ENCODE measurements around the gene LRRC40. TPM values are rescaled to one million over a fixed set of nuclear protein-coding genes. Genes with fewer than 3 reads are reported as not detected.

The LRRC40 gene
- total RNA-seq, 4 donors from 2014 or later = 8.6 to 14.4 (median 10.4) TPM

DNA sequence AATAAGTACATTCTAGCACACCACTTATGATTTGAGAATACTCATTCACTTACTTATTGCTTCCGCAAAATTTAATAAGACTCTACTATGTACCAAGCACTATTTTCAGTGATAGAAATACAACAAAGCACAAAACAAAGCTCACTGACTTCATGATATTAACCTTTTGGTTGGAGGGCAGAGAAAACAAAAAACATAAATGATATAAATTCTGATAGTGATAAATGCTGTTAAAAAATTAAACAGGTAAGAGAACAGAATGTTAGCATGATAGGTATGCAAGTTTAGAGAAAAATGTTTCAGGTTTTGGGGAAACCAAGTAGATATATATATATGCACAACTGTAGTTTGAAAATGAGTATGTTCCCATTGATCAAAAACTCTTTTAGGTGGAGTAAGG is 1.2 kb downstream of the LRRC40 start:
- Histone ChIP-seq H3K27ac (no peak overlapping the region), H3K4me1 (peaks cover 46% of the 10 kb centered on the region), H3K36me3 (no peaks in the 10 kb centered on the region), H3K27me3 (no peaks in the 10 kb centered on the region), H3K4me3 (peak overlapping the region; percentile 73), H3K9me3 (no peaks in the 10 kb centered on the region)
- 98% methylated on average over 1 of the region's 1 CpG for WGBS
- DNase-seq (ENCODE audit: low spot score in 2 of 2) = no peak
- TF ChIP-seq, protein P1, sequence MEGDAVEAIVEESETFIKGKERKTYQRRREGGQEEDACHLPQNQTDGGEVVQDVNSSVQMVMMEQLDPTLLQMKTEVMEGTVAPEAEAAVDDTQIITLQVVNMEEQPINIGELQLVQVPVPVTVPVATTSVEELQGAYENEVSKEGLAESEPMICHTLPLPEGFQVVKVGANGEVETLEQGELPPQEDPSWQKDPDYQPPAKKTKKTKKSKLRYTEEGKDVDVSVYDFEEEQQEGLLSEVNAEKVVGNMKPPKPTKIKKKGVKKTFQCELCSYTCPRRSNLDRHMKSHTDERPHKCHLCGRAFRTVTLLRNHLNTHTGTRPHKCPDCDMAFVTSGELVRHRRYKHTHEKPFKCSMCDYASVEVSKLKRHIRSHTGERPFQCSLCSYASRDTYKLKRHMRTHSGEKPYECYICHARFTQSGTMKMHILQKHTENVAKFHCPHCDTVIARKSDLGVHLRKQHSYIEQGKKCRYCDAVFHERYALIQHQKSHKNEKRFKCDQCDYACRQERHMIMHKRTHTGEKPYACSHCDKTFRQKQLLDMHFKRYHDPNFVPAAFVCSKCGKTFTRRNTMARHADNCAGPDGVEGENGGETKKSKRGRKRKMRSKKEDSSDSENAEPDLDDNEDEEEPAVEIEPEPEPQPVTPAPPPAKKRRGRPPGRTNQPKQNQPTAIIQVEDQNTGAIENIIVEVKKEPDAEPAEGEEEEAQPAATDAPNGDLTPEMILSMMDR (IDR thresholded peaks at IDR 0.05) = no peak
- TF ChIP-seq EP300 (IDR thresholded peaks at IDR 0.05) (no peak), POLR2A (IDR thresholded peaks at IDR 0.05) (no peak), POLR2AphosphoS5 (IDR thresholded peaks at IDR 0.05) (no peak)

DNA sequence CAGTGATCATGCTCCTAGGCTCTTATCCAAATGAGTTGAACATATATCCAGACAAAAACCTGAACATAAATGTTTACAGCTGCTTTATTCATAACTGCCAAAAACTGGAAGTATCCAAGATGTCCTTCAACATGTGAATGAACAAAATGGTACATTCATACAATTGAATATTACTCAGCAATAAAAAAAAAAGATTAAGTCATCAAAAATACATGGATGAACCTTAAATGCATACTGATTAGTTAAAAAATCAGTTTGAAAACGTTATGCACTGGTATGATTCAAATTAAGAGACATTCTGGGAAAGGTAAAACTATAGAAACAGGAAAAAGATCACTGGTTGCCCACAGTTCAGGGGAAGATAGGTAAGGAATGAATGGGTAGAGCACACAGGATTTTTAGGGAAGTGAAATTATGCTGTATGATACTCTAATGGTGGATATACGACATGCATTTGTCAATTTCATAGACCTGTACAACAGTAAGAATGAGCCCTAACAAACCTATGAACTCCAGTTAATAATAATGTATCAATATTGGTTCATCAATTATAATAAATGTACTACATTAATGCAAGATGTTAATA is 3.1 kb downstream of the LRRC40 start:
- no peak overlapping the region for H3K27ac ChIP-seq
- H3K9me3 ChIP-seq = no peaks in the 10 kb centered on the region
- H3K4me1 ChIP-seq = peaks cover 37% of the 10 kb centered on the region
- no peak for TF ChIP-seq POLR2AphosphoS5 (IDR thresholded peaks at IDR 0.05)
- TF ChIP-seq, protein P1 (IDR thresholded peaks at IDR 0.05) = no peak
- TF ChIP-seq EP300 (IDR thresholded peaks at IDR 0.05) = no peak
- no peak for TF ChIP-seq POLR2A (IDR thresholded peaks at IDR 0.05)
- no peak for DNase-seq (ENCODE audit: low spot score in 2 of 2)
- H3K36me3 ChIP-seq = no peaks in the 10 kb centered on the region
- H3K4me3 ChIP-seq = no peak overlapping the region
- WGBS = 60% methylated on average over 2 of the region's 2 CpGs
- H3K27me3 ChIP-seq = no peaks in the 10 kb centered on the region

DNA sequence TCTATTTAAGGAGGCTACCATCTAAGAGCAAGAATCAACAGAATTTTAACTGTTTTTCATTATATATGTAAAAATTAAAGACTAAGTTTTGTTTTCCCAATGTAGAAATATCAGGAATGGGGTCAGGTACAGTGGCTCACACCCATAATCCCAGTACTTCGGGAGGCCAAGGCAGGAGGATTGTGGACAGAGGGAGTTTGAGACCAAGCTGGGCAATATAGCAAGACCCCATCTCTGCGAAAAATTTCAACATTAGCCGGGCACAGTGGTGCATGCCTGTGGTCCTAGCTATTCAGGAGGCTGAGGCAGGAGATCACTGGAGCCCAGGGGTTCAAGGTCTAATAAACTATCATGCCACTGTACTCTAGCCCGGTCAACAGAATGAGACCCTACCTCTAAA is 5.3 kb downstream of the LRRC40 start:
- Histone ChIP-seq H3K9me3 (no peaks in the 10 kb centered on the region), H3K36me3 (no peaks in the 10 kb centered on the region), H3K27me3 (no peaks in the 10 kb centered on the region), H3K27ac (no peak overlapping the region), H3K4me3 (no peak overlapping the region), H3K4me1 (peaks cover 26% of the 10 kb centered on the region)
- no peak for DNase-seq (ENCODE audit: low spot score in 2 of 2)
- TF ChIP-seq POLR2AphosphoS5 (IDR thresholded peaks at IDR 0.05) (no peak), EP300 (IDR thresholded peaks at IDR 0.05) (no peak), POLR2A (IDR thresholded peaks at IDR 0.05) (no peak)
- TF ChIP-seq, protein P1 (IDR thresholded peaks at IDR 0.05) = no peak
- WGBS = 95% methylated on average over 4 of the region's 4 CpGs

DNA sequence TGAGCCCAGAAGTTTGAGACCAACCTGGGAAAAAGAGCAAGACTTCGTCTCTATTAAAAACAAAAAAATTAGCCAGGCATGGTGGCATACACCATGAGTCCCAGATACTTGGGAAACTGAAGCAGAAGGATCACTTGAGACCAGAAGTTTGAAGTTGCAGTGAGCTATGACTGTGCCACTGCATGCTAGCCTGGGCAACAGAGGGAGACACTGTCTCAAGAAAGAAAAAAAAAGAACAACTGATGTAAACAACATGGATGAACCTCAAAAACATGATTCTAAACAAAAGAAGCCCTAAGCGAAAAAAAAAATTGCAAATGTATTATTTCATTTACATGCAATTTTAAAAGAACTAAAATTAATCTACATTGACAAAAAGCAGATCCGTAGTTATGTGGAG is 9.0 kb downstream of the LRRC40 start:
- Histone ChIP-seq H3K27ac (no peak overlapping the region), H3K36me3 (no peaks in the 10 kb centered on the region), H3K27me3 (no peaks in the 10 kb centered on the region), H3K9me3 (no peaks in the 10 kb centered on the region), H3K4me1 (no peaks in the 10 kb centered on the region), H3K4me3 (no peak overlapping the region)
- DNase-seq (ENCODE audit: low spot score in 2 of 2) = no peak
- 90% methylated on average over 3 of the region's 3 CpGs for WGBS
- TF ChIP-seq, protein P1 (IDR thresholded peaks at IDR 0.05) = no peak
- TF ChIP-seq EP300 (IDR thresholded peaks at IDR 0.05) (no peak), POLR2A (IDR thresholded peaks at IDR 0.05) (no peak), POLR2AphosphoS5 (IDR thresholded peaks at IDR 0.05) (no peak)

DNA sequence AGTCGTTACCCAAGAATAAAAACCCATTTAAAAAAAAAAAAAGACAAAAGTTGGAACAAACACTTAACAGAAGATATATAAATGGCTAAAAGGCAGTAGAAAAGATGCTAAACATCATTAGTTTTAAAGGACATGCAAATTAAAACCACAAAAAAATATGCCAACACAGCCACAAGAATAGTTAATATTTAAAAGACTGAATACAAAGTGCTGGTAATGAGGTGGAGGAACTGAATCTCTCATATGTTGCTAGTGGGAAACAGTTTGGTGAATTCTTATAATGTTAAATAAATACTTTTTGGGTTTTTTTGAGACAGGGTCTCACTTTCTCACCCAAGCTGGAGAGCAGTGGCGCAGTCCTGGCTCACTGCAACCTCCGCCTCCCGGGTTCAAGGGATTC is 10.0 kb downstream of the LRRC40 start:
- Histone ChIP-seq H3K4me3 (no peak overlapping the region), H3K27ac (no peak overlapping the region), H3K9me3 (no peaks in the 10 kb centered on the region), H3K4me1 (no peaks in the 10 kb centered on the region), H3K36me3 (no peaks in the 10 kb centered on the region), H3K27me3 (no peaks in the 10 kb centered on the region)
- no peak for DNase-seq (ENCODE audit: low spot score in 2 of 2)
- TF ChIP-seq, protein P1 (IDR thresholded peaks at IDR 0.05) = no peak
- TF ChIP-seq POLR2AphosphoS5 (IDR thresholded peaks at IDR 0.05) (no peak), EP300 (IDR thresholded peaks at IDR 0.05) (no peak), POLR2A (IDR thresholded peaks at IDR 0.05) (no peak)
- 96% methylated on average over 4 of the region's 4 CpGs for WGBS

Measured in suprapubic skin (tissue), 4 donors.